GM12874 (cell line): Measurements from ENCODE around the gene MCU.

Experiments
- CTCF ChIP-seq: IDR thresholded peaks from 2 replicates; pipeline ENCODE4 v1.5.1; 2011; ENCODE audit warnings: low read depth, mild to moderate bottlenecking, control low read depth, low read length, moderate library complexity; ENCODE audit not compliant: insufficient read depth

Gene MCU

GRCh38 chr10:72898616-72899015 lies 206.7 kb downstream of the MCU start:
- TF ChIP-seq CTCF: no peak

GRCh38 chr10:72899545-72899944 lies 207.6 kb downstream of the MCU start:
- TF ChIP-seq CTCF: no peak

GRCh38 chr10:72904806-72905205 lies 212.9 kb downstream of the MCU start:
- no peak for TF ChIP-seq CTCF

- TF ChIP-seq CTCF: no peak
Observed at GRCh38 chr10:72906446-72906845, 214.5 kb downstream of the MCU start.

- no peak for TF ChIP-seq CTCF
Observed at GRCh38 chr10:72910705-72911104, 218.8 kb downstream of the MCU start.

- TF ChIP-seq CTCF: no peak
Observed at GRCh38 chr10:72911758-72912157, 219.8 kb downstream of the MCU start.

- TF ChIP-seq CTCF: no peak
Observed at GRCh38 chr10:72912736-72913135, 220.8 kb downstream of the MCU start.

GRCh38 chr10:72913287-72913686 lies 221.3 kb downstream of the MCU start:
- no peak for TF ChIP-seq CTCF
